ENCODE data around the gene PNCK. TPM values are rescaled to one million over a fixed set of nuclear protein-coding genes. Genes with fewer than 3 reads are reported as not detected.

The PNCK gene
- total RNA-seq, 1 donor from 2014 or later = 1.1 TPM

DNA sequence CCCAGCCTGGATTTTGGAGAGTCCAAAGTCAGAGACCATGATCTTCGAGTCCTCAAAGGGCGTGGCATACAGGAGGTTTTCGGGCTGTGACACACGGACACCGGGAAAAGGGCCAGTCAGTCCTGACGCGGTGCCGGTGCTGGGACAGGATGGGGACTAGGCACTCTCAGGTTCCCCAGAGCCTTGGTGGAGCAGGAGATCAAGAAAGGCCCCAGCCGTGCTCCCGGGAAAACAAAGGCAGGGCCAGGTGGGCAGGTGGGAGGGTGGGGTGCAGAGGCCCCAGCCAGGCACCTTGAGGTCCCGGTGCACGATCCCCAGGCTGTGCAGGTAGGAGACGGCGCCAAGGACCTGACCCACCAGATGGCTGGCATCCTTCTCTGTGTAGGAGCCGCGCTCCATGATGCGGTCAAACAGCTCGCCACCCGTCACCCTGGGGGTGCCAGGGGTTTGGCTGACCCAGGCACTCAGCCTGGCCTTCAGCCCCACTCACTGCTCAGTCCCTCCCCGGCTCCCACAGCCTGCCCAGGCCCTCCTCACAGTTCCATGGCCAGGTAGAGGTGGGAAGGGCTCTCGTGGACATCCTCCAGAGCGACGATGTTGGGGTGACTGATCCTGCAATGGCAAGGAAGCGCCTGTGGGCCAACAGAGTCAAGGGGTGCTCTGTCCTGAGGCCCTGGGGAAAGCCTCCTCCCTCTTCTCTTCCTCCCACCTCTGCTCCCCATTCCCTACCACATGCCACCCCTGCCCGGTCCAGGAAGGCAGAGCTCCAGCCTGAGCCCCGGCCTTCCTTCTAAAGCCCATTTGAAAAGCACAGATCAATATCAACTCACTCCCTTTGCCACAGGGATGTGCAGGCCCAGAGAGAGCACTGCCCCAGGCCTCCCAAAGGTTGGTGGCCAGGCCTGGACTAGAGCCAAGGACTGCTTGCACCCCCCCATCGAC, 1.8 kb downstream of the PNCK start:
- Mint-ChIP-seq H3K27ac (ENCODE audit: unreplicated experiment) (no peak overlapping the region), H3K27me3 (ENCODE audit: low read depth, unreplicated experiment) (peaks cover 22% of the 10 kb centered on the region), H3K9me3 (ENCODE audit: unreplicated experiment) (no peaks in the 10 kb centered on the region), H3K4me1 (ENCODE audit: low read depth, unreplicated experiment) (peaks cover 3% of the 10 kb centered on the region), H3K36me3 (ENCODE audit: low read depth, unreplicated experiment) (no peaks in the 10 kb centered on the region), H3K4me3 (ENCODE audit: unreplicated experiment) (no peak overlapping the region)
- Histone ChIP-seq H3K27ac (ENCODE audit: low read depth, low read length) (no peak overlapping the region), H2AFZ (ENCODE audit: low read depth, low read length) (no peak overlapping the region), H3K9ac (ENCODE audit: low read length) (no peak overlapping the region), H3K36me3 (ENCODE audit: insufficient read depth, low read length) (no peaks in the 10 kb centered on the region), H3K4me2 (ENCODE audit: low read length) (no peak overlapping the region), H3K4me1 (ENCODE audit: insufficient read depth, low read length) (no peaks in the 10 kb centered on the region), H3K4me3 (ENCODE audit: insufficient read depth, low read depth, low read length) (no peak overlapping the region), H4K20me1 (ENCODE audit: insufficient read depth, low read length) (no peaks in the 10 kb centered on the region), H3K9me3 (ENCODE audit: insufficient read depth, low read depth, low read length) (no peaks in the 10 kb centered on the region), H3K79me2 (ENCODE audit: insufficient read depth, low read length) (no peaks in the 10 kb centered on the region), H3K27me3 (ENCODE audit: insufficient read depth, low read length) (peaks cover 8% of the 10 kb centered on the region)
- TF ChIP-seq EZH2 (IDR thresholded peaks at IDR 0.05; ENCODE audit: insufficient read depth, low read length) = no peak
- TF ChIP-seq, protein P1, sequence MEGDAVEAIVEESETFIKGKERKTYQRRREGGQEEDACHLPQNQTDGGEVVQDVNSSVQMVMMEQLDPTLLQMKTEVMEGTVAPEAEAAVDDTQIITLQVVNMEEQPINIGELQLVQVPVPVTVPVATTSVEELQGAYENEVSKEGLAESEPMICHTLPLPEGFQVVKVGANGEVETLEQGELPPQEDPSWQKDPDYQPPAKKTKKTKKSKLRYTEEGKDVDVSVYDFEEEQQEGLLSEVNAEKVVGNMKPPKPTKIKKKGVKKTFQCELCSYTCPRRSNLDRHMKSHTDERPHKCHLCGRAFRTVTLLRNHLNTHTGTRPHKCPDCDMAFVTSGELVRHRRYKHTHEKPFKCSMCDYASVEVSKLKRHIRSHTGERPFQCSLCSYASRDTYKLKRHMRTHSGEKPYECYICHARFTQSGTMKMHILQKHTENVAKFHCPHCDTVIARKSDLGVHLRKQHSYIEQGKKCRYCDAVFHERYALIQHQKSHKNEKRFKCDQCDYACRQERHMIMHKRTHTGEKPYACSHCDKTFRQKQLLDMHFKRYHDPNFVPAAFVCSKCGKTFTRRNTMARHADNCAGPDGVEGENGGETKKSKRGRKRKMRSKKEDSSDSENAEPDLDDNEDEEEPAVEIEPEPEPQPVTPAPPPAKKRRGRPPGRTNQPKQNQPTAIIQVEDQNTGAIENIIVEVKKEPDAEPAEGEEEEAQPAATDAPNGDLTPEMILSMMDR (IDR thresholded peaks at IDR 0.05; ENCODE audit: insufficient read depth, low read depth, low read length) = no peak
- DNase-seq (ENCODE audit: low read depth) (no peak), FAIRE-seq (no peak)

GRCh38 chrX:153670748-153671588, 2.6 kb downstream of the PNCK start:
- Histone ChIP-seq H3K27me3 (ENCODE audit: insufficient read depth, low read length) (peaks cover 8% of the 10 kb centered on the region), H3K9me3 (ENCODE audit: insufficient read depth, low read depth, low read length) (no peaks in the 10 kb centered on the region), H3K4me1 (ENCODE audit: insufficient read depth, low read length) (no peaks in the 10 kb centered on the region), H3K9ac (ENCODE audit: low read length) (no peak overlapping the region), H3K4me2 (ENCODE audit: low read length) (no peak overlapping the region), H3K79me2 (ENCODE audit: insufficient read depth, low read length) (no peaks in the 10 kb centered on the region), H3K27ac (ENCODE audit: low read depth, low read length) (no peak overlapping the region), H2AFZ (ENCODE audit: low read depth, low read length) (no peak overlapping the region), H3K36me3 (ENCODE audit: insufficient read depth, low read length) (no peaks in the 10 kb centered on the region), H4K20me1 (ENCODE audit: insufficient read depth, low read length) (no peaks in the 10 kb centered on the region), H3K4me3 (ENCODE audit: insufficient read depth, low read depth, low read length) (no peak overlapping the region)
- Mint-ChIP-seq H3K36me3 (ENCODE audit: low read depth, unreplicated experiment) (no peaks in the 10 kb centered on the region), H3K9me3 (ENCODE audit: unreplicated experiment) (no peaks in the 10 kb centered on the region), H3K27me3 (ENCODE audit: low read depth, unreplicated experiment) (peaks cover 25% of the 10 kb centered on the region), H3K4me1 (ENCODE audit: low read depth, unreplicated experiment) (peaks cover 3% of the 10 kb centered on the region), H3K4me3 (ENCODE audit: unreplicated experiment) (no peak overlapping the region), H3K27ac (ENCODE audit: unreplicated experiment) (no peak overlapping the region)
- TF ChIP-seq EZH2 (IDR thresholded peaks at IDR 0.05; ENCODE audit: insufficient read depth, low read length) = no peak
- TF ChIP-seq, protein P1 (IDR thresholded peaks at IDR 0.05; ENCODE audit: insufficient read depth, low read depth, low read length) = no peak
- FAIRE-seq (no peak), DNase-seq (ENCODE audit: low read depth) (no peak)
